T-helper 2 cell treated with Interferon-gamma antibody and Interleukin-4, amounts not matched to agents 100 ng/mL and 5 ng/mL, for 36 hours (primary cell): ENCODE measurements around the gene SPATA45. TPM values are rescaled to one million over a fixed set of nuclear protein-coding genes. Genes with fewer than 3 reads are reported as not detected.
"Not testable (repeated sequence)": the region's sequence is repeated elsewhere in the genome, so short reads cannot be mapped to it uniquely, and the experiment has no call there.

Experiments used
- intact Hi-C: fragments of 100-400 bp; cut with micrococcal nuclease; formaldehyde crosslinking; loops from one replicate; pipeline ENCODE4 v1.15.1; 2023
- total RNA-seq: library from RNA; stranded (reverse); gene quantifications from 2 replicates; pipeline ENCODE4 v1.2.3, GENCODE V29; 2022

Gene SPATA45
- total RNA-seq, 1 donor from 2014 or later: not detected

- intact Hi-C loops: not testable (repeated sequence)
Measured at GRCh38 chr1:212833211-212834207, 13.9 kb downstream of the SPATA45 start.

GRCh38 chr1:212828395-212828794, 19.1 kb downstream of the SPATA45 start:
- intact Hi-C loops: no loop called here

- intact Hi-C loops: no loop called here
Measured at GRCh38 chr1:212827831-212828278, 19.6 kb downstream of the SPATA45 start.

GRCh38 chr1:212827171-212827776, 20.2 kb downstream of the SPATA45 start:
- intact Hi-C loops: no loop called here

- intact Hi-C loops: no loop called here
Measured at GRCh38 chr1:212825798-212826452, 21.5 kb downstream of the SPATA45 start.

GRCh38 chr1:212824201-212824600, 23.2 kb downstream of the SPATA45 start:
- intact Hi-C loops: no loop called here

- intact Hi-C loops: no loop called here
Measured at GRCh38 chr1:212822956-212823355, 24.5 kb downstream of the SPATA45 start.

- intact Hi-C loops: no loop called here
Measured at GRCh38 chr1:212820969-212821368, 26.5 kb downstream of the SPATA45 start.

- intact Hi-C loops: no loop called here
Measured at GRCh38 chr1:212819726-212820125, 27.7 kb downstream of the SPATA45 start.

- intact Hi-C loops: no loop called here
Measured at GRCh38 chr1:212816567-212817278, 30.7 kb downstream of the SPATA45 start.

GRCh38 chr1:212814537-212815334, 32.7 kb downstream of the SPATA45 start:
- intact Hi-C loops: loop anchor here (1.0 kb wide), 1 partner anchor 181 kb away; no protein-coding TSS in a partner anchor

GRCh38 chr1:212805767-212806166, 41.7 kb downstream of the SPATA45 start:
- intact Hi-C loops: no loop called here

GRCh38 chr1:212797681-212798080, 49.8 kb downstream of the SPATA45 start:
- intact Hi-C loops: no loop called here

- intact Hi-C loops: loop anchor here (5.0 kb wide), 2 partner anchors 203 to 227 kb away; no protein-coding TSS in a partner anchor
Measured at GRCh38 chr1:212794561-212795014, 52.9 kb downstream of the SPATA45 start.

- intact Hi-C loops: loop anchor here (5.0 kb wide), 2 partner anchors 205 to 225 kb away; no protein-coding TSS in a partner anchor
Measured at GRCh38 chr1:212792396-212792908, 55.0 kb downstream of the SPATA45 start.

GRCh38 chr1:212791676-212792395, 55.6 kb downstream of the SPATA45 start, which contains the start of the genes NSL1 and TATDN3:
NSL1 (minus strand) TSS chr1:212791777; CDS start chr1:212791763, 14 bp downstream.
TATDN3 (plus strand) TSS chr1:212791894; CDS start chr1:212791922, 28 bp downstream.
- intact Hi-C loops: loop anchor here (1.0 to 5.0 kb wide), 8 partner anchors 66 to 505 kb away; partner anchors contain the start of genes ANGEL2, ATF3, FLVCR1 and PACC1

GRCh38 chr1:212791261-212791675, 56.2 kb downstream of the SPATA45 start:
- intact Hi-C loops: loop anchor here (1.0 to 5.0 kb wide), 8 partner anchors 67 to 504 kb away; partner anchors contain the start of genes ANGEL2, ATF3, FLVCR1 and PACC1

- intact Hi-C loops: no loop called here
Measured at GRCh38 chr1:212785871-212786270, 61.6 kb downstream of the SPATA45 start.
